Upper lobe of left lung (tissue), 6 donors: ENCODE data around the gene HYAL1. TPM values are rescaled to one million over a fixed set of nuclear protein-coding genes. Genes with fewer than 3 reads are reported as not detected.

Experiments used
- ATAC-seq, 2 donors: fragments of 200-7000 bp; cut with Tn5 transposase; one replicate each; pipeline ENCODE4 v1.9.1; 2022; ENCODE audit warnings: mild to moderate bottlenecking in 2 of 2, moderate library complexity in 2 of 2; ENCODE audit not compliant: low FRiP score in 2 of 2
- DNase-seq, 2 donors: peaks; one replicate each; pipeline ENCODE4 v3.0.0-alpha.2; 2019 to 2020
- H3K27ac ChIP-seq, 4 donors: fragments of 200-600 bp; sonication (generic); one replicate each; pipeline ENCODE4 v1.5.1; 2016 to 2019
- H3K27me3 ChIP-seq, 4 donors: fragments of 200-600 bp; sonication (generic); one replicate each; pipeline ENCODE4 v1.5.1; 2017 to 2019
- H3K36me3 ChIP-seq, 4 donors: fragments of 200-600 bp; sonication (generic); one replicate each; pipeline ENCODE4 v1.5.1; 2016 to 2019
- H3K4me1 ChIP-seq, 4 donors: fragments of 200-600 bp; sonication (generic); one replicate each; pipeline ENCODE4 v1.5.1; 2018 to 2019
- H3K4me3 ChIP-seq, 4 donors: fragments of 200-600 bp; sonication (generic); one replicate each; pipeline ENCODE4 v1.5.1; 2017 to 2019; ENCODE audit warnings: mild to moderate bottlenecking in 2 of 4, moderate library complexity in 1 of 4
- H3K9me3 ChIP-seq, 4 donors: fragments of 200-600 bp; sonication (generic); one replicate each; pipeline ENCODE4 v1.5.1; 2018 to 2019
- EP300 ChIP-seq, 4 donors: sonication (generic); formaldehyde crosslinking; IDR thresholded peaks; one replicate each; pipeline ENCODE4 v1.5.1; 2017; ENCODE audit warnings: antibody characterized with exemption in 4 of 4, control low read depth in 2 of 4
- POLR2A ChIP-seq, 4 donors: fragments of 450-650 bp; IDR thresholded peaks; one replicate each; pipeline ENCODE4 v1.5.1; 2016 to 2017; ENCODE audit warnings: antibody characterized with exemption in 4 of 4, mild to moderate bottlenecking in 2 of 4
- POLR2AphosphoS5 ChIP-seq, 2 donors: sonication (generic); formaldehyde crosslinking; IDR thresholded peaks; one replicate each; pipeline ENCODE4 v1.5.1; 2017; ENCODE audit warnings: antibody characterized with exemption in 2 of 2
- WGBS, 2 donors: methylation state at CpG; one replicate each; pipeline ENCODE4 v1.1.5; 2017 to 2018; 5-methylcytosine and 5-hydroxymethylcytosine counted together
- total RNA-seq, 6 donors: library from RNA; depleted of rRNA in 4 of 6; stranded (reverse); fragments of >200 nt in 4 of 6; gene quantifications; one replicate each; pipeline versions ENCODE4 v1.1.0 to v1.2.1, GENCODE V29; 2016 to 2021
- TF ChIP-seq, protein P1 (sequence below), 6 experiments: fragments of 450-650 bp in 4 of 6; fragments of 200-600 bp in 2 of 6; sonication (generic) in 2 of 6; IDR thresholded peaks; one replicate each; pipeline ENCODE4 v1.5.1; 2016 to 2019; ENCODE audit warnings: antibody characterized with exemption in 6 of 6
- donor health status: DM: no; HTN: no; CAD: no; lungs with moderate emphysema.
- donor health status: DM: no; HTN: yes; CAD: no; lungs with severe emphysema.

The HYAL1 gene
- total RNA-seq, 6 donors from 2014 or later: 22.0 to 99.1 (median 63.0) TPM

DNA sequence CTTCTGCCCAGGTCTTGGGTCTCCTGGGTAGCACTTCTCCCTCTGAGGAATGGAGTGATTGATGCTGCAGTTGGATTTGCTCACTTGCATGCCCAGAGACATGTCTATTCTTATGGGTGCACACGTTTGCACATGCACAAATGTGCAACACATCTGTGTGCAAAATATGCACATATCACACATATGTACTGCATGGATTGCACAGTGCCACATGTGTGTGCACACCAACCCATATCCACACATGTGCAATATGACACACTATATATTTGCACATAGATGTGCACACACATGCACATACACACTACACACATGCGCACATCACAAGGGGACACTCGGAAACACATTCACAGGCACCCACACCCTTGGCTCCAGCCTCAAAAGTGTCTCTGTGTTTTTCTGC is 35.1 kb downstream of the HYAL1 start:
- H3K27me3 ChIP-seq: no peaks in the 10 kb centered on the region
- no peaks in the 10 kb centered on the region for H3K9me3 ChIP-seq
- peak overlapping the region in 3 of 4 donors; percentile 41 to 57 (median 54) for H3K4me3 ChIP-seq
- H3K27ac ChIP-seq: peak overlapping the region; percentile 84 to 98 (median 96)
- no peak for ATAC-seq
- no peaks in the 10 kb centered on the region for H3K36me3 ChIP-seq
- 44 to 53% methylated on average over 3 of the region's 3 CpGs for WGBS, 2 donors
- TF ChIP-seq POLR2A (IDR thresholded peaks at IDR 0.05) (no peak), POLR2AphosphoS5 (IDR thresholded peaks at IDR 0.05) (no peak)
- DNase-seq: no peak
- H3K4me1 ChIP-seq: peaks cover 67 to 91% (median 77%) of the 10 kb centered on the region in 4 donors

DNA sequence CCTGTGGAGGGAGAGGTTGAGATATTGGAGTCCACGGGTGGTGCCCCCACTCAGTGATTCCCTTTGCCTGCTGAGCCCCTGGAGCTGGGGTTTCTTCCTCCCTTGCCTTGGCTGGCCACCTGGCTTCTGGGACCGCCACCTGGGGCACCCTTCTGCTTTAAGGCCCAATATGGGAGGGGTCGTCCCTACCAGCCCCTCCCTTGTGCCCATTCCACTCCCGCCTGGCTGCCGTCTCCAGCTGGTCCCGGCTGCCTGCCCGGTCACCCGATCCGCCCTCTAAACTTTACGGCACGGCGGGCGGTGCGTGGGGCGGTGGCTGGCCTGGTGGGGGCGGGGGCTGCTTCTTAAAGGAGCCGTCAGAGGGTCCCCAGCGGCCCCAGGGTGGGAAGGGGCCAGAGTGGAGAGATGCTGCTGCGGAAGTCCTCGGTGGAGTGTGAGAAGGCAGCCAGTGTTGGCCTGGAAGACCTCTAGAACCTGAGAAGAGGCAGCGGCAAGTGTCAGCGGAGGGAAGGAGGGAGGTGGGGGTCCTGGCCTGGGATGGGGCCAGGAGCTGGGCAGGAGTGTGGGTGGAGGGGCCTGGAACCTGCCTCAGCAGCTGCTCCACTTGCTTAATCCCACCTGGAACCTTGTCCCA is 36.0 kb downstream of the HYAL1 start:
- Histone ChIP-seq H3K36me3 (no peaks in the 10 kb centered on the region), H3K4me1 (peaks cover 63 to 82% (median 71%) of the 10 kb centered on the region in 4 donors), H3K4me3 (peak overlapping the region; percentile 39 to 57 (median 48)), H3K27ac (peak overlapping the region; percentile 84 to 98 (median 96)), H3K9me3 (no peaks in the 10 kb centered on the region), H3K27me3 (no peaks in the 10 kb centered on the region)
- 11 to 30% methylated on average over 9 to 15 of the region's 22 CpGs for WGBS, 2 donors
- ATAC-seq (peak; percentile 52 to 54), DNase-seq (peak; percentile 73 to 92)
- peak in 1 of 4 donors; percentile 69 for TF ChIP-seq EP300 (IDR thresholded peaks at IDR 0.05)
- peak in 2 of 4 donors; percentile 35 to 81 for TF ChIP-seq POLR2A (IDR thresholded peaks at IDR 0.05)
- peak; percentile 72 to 88 for TF ChIP-seq POLR2AphosphoS5 (IDR thresholded peaks at IDR 0.05)
- TF ChIP-seq, protein P1, sequence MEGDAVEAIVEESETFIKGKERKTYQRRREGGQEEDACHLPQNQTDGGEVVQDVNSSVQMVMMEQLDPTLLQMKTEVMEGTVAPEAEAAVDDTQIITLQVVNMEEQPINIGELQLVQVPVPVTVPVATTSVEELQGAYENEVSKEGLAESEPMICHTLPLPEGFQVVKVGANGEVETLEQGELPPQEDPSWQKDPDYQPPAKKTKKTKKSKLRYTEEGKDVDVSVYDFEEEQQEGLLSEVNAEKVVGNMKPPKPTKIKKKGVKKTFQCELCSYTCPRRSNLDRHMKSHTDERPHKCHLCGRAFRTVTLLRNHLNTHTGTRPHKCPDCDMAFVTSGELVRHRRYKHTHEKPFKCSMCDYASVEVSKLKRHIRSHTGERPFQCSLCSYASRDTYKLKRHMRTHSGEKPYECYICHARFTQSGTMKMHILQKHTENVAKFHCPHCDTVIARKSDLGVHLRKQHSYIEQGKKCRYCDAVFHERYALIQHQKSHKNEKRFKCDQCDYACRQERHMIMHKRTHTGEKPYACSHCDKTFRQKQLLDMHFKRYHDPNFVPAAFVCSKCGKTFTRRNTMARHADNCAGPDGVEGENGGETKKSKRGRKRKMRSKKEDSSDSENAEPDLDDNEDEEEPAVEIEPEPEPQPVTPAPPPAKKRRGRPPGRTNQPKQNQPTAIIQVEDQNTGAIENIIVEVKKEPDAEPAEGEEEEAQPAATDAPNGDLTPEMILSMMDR (IDR thresholded peaks at IDR 0.05): no peak

DNA sequence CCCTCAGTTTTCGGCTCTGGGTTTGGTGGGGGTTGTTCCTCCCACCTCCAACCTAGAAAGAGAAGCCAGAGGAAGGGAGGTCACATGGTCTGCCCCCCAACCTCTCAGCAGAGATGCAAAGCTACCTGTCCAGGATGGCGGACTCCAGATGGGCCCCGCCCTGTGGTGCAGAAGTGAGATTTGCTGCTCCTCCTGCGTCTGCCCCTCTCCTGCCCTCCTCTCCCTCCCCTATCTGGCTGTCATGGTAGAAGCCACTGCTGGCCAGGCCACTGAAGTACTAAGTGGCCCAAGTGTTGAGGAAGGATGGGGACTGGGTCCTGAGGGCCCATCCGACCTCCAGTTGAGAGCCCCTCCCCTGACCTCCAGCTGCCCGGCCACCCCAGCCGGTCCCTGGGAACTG is 36.5 kb downstream of the HYAL1 start:
- DNase-seq: no peak
- WGBS, 2 donors: 45 to 51% methylated on average over 6 to 7 of the region's 7 CpGs
- Histone ChIP-seq H3K27me3 (no peaks in the 10 kb centered on the region), H3K4me1 (peaks cover 63 to 81% (median 68%) of the 10 kb centered on the region in 4 donors), H3K9me3 (no peaks in the 10 kb centered on the region), H3K27ac (peak overlapping the region; percentile 84 to 98 (median 96)), H3K4me3 (peak overlapping the region; percentile 39 to 57 (median 48)), H3K36me3 (no peaks in the 10 kb centered on the region)
- ATAC-seq: no peak
- TF ChIP-seq EP300 (IDR thresholded peaks at IDR 0.05) (no peak), POLR2A (IDR thresholded peaks at IDR 0.05) (no peak), POLR2AphosphoS5 (IDR thresholded peaks at IDR 0.05) (no peak)
- TF ChIP-seq, protein P1 (IDR thresholded peaks at IDR 0.05): no peak

DNA sequence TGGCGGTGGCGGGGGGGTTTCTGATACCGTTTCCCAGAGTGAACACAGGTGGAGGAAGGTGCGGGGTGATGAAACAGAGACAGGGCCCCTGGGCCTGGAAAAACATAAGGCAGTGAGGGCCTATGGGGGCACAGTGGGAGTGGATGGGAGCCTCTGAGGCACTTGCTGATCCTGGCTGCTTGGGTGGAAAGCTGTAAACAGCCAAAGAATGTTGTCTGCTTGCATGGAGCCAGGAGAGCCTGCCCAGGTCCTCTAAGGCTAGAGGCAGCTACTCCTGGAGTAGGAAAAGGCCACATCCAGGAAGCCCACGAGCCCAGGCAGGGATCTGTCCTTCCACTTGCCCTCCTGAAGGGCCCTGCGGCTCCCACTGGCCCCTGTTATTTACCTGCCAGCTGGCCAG is 37.4 kb downstream of the HYAL1 start:
- Histone ChIP-seq H3K9me3 (no peaks in the 10 kb centered on the region), H3K27me3 (no peaks in the 10 kb centered on the region), H3K4me3 (peak overlapping the region in 2 of 4 donors; percentile 54 to 57), H3K27ac (peak overlapping the region; percentile 84 to 98 (median 96)), H3K36me3 (no peaks in the 10 kb centered on the region), H3K4me1 (peaks cover 67 to 81% (median 72%) of the 10 kb centered on the region in 4 donors)
- DNase-seq (no peak), ATAC-seq (no peak)
- TF ChIP-seq EP300 (IDR thresholded peaks at IDR 0.05) (no peak), POLR2A (IDR thresholded peaks at IDR 0.05) (peak in 1 of 4 donors; percentile 23)
- WGBS, 2 donors: 73 to 90% methylated on average over 4 to 6 of the region's 6 CpGs

DNA sequence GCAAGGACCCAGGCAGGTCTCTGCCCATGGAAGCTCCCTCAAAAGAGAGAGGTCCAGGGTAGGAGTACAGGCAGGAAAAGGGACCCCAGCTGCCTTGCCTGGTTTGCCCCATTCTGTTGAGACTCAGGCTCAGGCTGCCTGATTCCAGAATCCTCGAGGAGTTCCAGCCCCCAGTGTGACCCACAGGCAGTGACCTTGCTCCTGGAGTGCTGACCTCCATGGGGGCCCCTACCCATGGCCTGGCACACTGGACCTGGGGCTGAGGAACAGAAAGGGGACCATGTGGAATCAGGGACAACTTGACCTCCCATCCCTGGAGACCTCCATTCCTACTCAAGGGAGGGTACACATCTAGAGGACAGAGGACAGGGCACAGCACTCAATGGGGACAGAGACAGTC is 37.8 kb downstream of the HYAL1 start:
- peak overlapping the region; percentile 84 to 98 (median 96) for H3K27ac ChIP-seq
- DNase-seq: no peak
- peaks cover 71 to 83% (median 75%) of the 10 kb centered on the region in 4 donors for H3K4me1 ChIP-seq
- no peak for ATAC-seq
- TF ChIP-seq POLR2AphosphoS5 (IDR thresholded peaks at IDR 0.05): no peak
- H3K4me3 ChIP-seq: peak overlapping the region in 1 of 4 donors; percentile 57
- no peaks in the 10 kb centered on the region for H3K36me3 ChIP-seq
- no peaks in the 10 kb centered on the region for H3K9me3 ChIP-seq
- H3K27me3 ChIP-seq: no peaks in the 10 kb centered on the region
- WGBS, 2 donors: 67% methylated on average over 1 of the region's 1 CpG; no CpG with 5 or more reads in 1 of the 2 donors

DNA sequence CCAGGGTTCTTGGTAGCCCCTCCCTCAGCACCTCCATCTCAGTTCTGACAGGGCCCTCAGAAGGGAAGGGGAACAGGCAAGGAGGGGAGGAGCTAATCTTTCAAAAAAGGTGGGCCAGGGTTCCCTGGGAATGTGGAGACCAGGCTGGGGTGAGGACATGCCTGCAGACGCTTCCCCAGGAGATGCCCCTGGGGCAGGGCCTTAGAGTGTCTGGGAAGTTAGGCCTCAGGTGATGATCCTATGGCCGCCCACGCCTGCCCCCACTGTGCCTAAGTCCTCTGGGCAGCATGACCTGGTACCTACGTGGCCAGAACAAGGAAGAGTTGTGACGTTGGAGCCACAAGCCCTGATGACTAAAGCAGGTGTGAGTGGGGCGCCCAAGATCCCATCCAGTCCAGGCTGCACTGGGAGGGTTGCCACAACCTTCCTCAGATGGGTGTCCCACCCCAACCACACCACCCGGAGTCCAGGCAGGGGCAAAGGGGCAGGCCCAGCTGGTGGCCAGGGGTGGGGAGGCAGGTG is 38.3 kb downstream of the HYAL1 start:
- TF ChIP-seq POLR2AphosphoS5 (IDR thresholded peaks at IDR 0.05) (peak; percentile 5 to 30), EP300 (IDR thresholded peaks at IDR 0.05) (no peak), POLR2A (IDR thresholded peaks at IDR 0.05) (peak in 2 of 4 donors; percentile 29 to 69)
- TF ChIP-seq, protein P1 (IDR thresholded peaks at IDR 0.05): no peak
- 79 to 83% methylated on average over 1 to 2 of the region's 7 CpGs for WGBS, 2 donors
- H3K9me3 ChIP-seq: no peaks in the 10 kb centered on the region
- DNase-seq: peak in 1 of 2 donors; percentile 48
- peak in 1 of 2 donors; percentile 0 for ATAC-seq
- H3K27me3 ChIP-seq: no peaks in the 10 kb centered on the region
- peaks cover 69 to 85% (median 79%) of the 10 kb centered on the region in 4 donors for H3K4me1 ChIP-seq
- peak overlapping the region; percentile 84 to 98 (median 96) for H3K27ac ChIP-seq
- peak overlapping the region in 1 of 4 donors; percentile 57 for H3K4me3 ChIP-seq
- no peaks in the 10 kb centered on the region for H3K36me3 ChIP-seq
